ENCODE measurements around the gene C10orf67. TPM values are rescaled to one million over a fixed set of nuclear protein-coding genes. Genes with fewer than 3 reads are reported as not detected.
A peak's percentile ranks its signal among the peaks of the same experiment; 100 is the strongest.

The C10orf67 gene
- total and polyA plus RNA-seq, 2 of the 8 experiments (the other 6 are each of a cell fraction or from before 2014, with no cell fraction given) = 0.05 to 0.11 TPM

DNA sequence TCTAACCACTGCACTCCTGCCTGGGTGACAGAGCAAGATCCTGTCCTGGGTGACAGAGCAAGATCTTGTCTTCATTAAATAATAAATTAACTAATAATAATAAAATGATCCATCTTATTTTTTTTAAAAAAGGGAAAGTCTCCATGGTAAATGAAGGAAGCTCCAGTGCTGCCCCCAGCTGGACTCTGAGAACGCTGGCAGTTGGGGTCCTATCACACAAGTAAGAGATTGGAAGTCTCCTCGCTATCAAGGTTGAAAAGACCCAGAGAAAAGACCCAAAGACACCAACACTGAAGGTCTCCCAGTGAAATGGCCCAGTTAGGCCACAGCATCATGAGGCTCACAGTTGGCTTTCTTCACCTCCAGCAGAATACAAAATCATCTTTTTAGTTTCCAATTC lies 13.8 kb upstream of the C10orf67 start:
- no peak overlapping the region for H3K9ac ChIP-seq (replicated peaks in 1 of 4; ENCODE audit: extremely low read depth in 1 of 4, low read depth in 3 of 4, low read length in 3 of 4)
- no peak overlapping the region for H4K91ac ChIP-seq (replicated peaks; ENCODE audit: insufficient read length, low read length)
- ChIA-PET POLR2A (ENCODE audit: partially characterized antibody) (no interaction called here), CTCF (ENCODE audit: partially characterized antibody) (interaction anchor here (0.6 to 2.7 kb wide), 16 partner anchors 10 to 1201 kb away, joined by 3 to 17 read pairs (median 4); no protein-coding TSS in a partner anchor)
- H2BK120ac ChIP-seq (replicated peaks; ENCODE audit: low read depth, low read length) = no peak overlapping the region
- 75% methylated on average over 2 of the region's 2 CpGs; no CpG with 5 or more reads in 1 of the 2 experiments for WGBS, 2 experiments (ENCODE audit: extremely low coverage in 1 of 2, insufficient coverage in 1 of 2, insufficient read length in 1 of 2, insufficient replicate concordance in 2 of 2, low coverage in 1 of 2, low lambda C conversion rate in 2 of 2, missing lambda C conversion rate in 1 of 2)
- no peak overlapping the region for H3K27ac ChIP-seq (ENCODE audit: low read depth, low read length)
- H3K36me3 ChIP-seq (ENCODE audit: control insufficient read depth in 2 of 4, insufficient read depth in 4 of 4, low read length in 3 of 4) = no peaks in the 10 kb centered on the region
- H2AFZ ChIP-seq (ENCODE audit: low read length) = 0 out of 2 replicates have a peak overlapping the region, but pooled peaks have one; percentile 44
- no peak overlapping the region for H3K56ac ChIP-seq (replicated peaks; ENCODE audit: insufficient read length, low read depth, low read length)
- no peaks in the 10 kb centered on the region for H3K4me1 ChIP-seq (replicated peaks in 1 of 4; ENCODE audit: control insufficient read depth in 3 of 4, insufficient read depth in 4 of 4, low read length in 3 of 4)
- H3K14ac ChIP-seq (ENCODE audit: insufficient read length) = no peak overlapping the region
- no peak overlapping the region for H3K4me3 ChIP-seq (ENCODE audit: extremely low read depth in 1 of 4, insufficient read depth in 2 of 4, low read depth in 3 of 4, low read length in 4 of 4)
- H3K4ac ChIP-seq (replicated peaks; ENCODE audit: insufficient read length, low read depth, low read length) = no peak overlapping the region
- no peak overlapping the region for H2BK5ac ChIP-seq (ENCODE audit: low read depth, low read length)
- no peaks in the 10 kb centered on the region for H3K9me3 ChIP-seq (ENCODE audit: insufficient read depth in 2 of 2, low read depth in 1 of 2, low read length in 1 of 2)
- FAIRE-seq (no peak), DNase-seq (ENCODE audit: low read depth in 1 of 2, low spot score in 2 of 2) (no peak)
- H2AK5ac ChIP-seq (ENCODE audit: low read depth, low read length) = no peak overlapping the region
- no peak overlapping the region for H3K4me2 ChIP-seq (ENCODE audit: insufficient read depth in 1 of 2, low read depth in 2 of 2, low read length in 2 of 2)
- H3K23ac ChIP-seq (ENCODE audit: insufficient read length) = no peak overlapping the region
- H2BK15ac ChIP-seq (ENCODE audit: low read length) = no peak overlapping the region
- H4K20me1 ChIP-seq (replicated peaks in 1 of 2; ENCODE audit: control insufficient read depth in 1 of 2, insufficient read depth in 2 of 2, low read length in 2 of 2) = no peaks in the 10 kb centered on the region
- H4K8ac ChIP-seq (ENCODE audit: extremely low read depth, insufficient read depth, low read length) = no peak overlapping the region
- no peak overlapping the region for H2BK12ac ChIP-seq (ENCODE audit: low read depth, low read length)
- H4K5ac ChIP-seq (ENCODE audit: insufficient read length, low read depth, low read length) = no peak overlapping the region
- H2BK20ac ChIP-seq (ENCODE audit: low read length) = no peak overlapping the region
- no peak overlapping the region for H3K18ac ChIP-seq (ENCODE audit: extremely low read depth, low read length)
- H3K27me3 ChIP-seq (replicated peaks in 1 of 4; ENCODE audit: control insufficient read depth in 3 of 4, extremely low read depth in 1 of 4, insufficient read depth in 3 of 4, low read length in 3 of 4) = no peaks in the 10 kb centered on the region
- 0 out of 2 replicates have a peak, but pooled peaks cover 3% of the 10 kb centered on the region for H3K23me2 ChIP-seq (ENCODE audit: low read depth, low read length)
- H3K79me1 ChIP-seq (ENCODE audit: low read depth, low read length) = no peaks in the 10 kb centered on the region
- H3K79me2 ChIP-seq (ENCODE audit: control insufficient read depth in 1 of 2, insufficient read depth in 2 of 2, low read length in 2 of 2) = no peaks in the 10 kb centered on the region
- TF ChIP-seq RAD21 (IDR thresholded peaks at IDR 0.05 in 1 of 2, conservative IDR thresholded peaks at IDR 0.05 in 1 of 2; ENCODE audit: low read depth in 2 of 2, low read length in 2 of 2) = peak; percentile 34 to 47; a peak in 3 of 4 replicates
- no peak for TF ChIP-seq BACH1 (IDR thresholded peaks at IDR 0.05; ENCODE audit: low read length)
- TF ChIP-seq, protein P1, sequence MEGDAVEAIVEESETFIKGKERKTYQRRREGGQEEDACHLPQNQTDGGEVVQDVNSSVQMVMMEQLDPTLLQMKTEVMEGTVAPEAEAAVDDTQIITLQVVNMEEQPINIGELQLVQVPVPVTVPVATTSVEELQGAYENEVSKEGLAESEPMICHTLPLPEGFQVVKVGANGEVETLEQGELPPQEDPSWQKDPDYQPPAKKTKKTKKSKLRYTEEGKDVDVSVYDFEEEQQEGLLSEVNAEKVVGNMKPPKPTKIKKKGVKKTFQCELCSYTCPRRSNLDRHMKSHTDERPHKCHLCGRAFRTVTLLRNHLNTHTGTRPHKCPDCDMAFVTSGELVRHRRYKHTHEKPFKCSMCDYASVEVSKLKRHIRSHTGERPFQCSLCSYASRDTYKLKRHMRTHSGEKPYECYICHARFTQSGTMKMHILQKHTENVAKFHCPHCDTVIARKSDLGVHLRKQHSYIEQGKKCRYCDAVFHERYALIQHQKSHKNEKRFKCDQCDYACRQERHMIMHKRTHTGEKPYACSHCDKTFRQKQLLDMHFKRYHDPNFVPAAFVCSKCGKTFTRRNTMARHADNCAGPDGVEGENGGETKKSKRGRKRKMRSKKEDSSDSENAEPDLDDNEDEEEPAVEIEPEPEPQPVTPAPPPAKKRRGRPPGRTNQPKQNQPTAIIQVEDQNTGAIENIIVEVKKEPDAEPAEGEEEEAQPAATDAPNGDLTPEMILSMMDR (IDR thresholded peaks at IDR 0.05; ENCODE audit: control extremely low read depth in 1 of 3, insufficient read depth in 1 of 3, low read depth in 1 of 3, low read length in 3 of 3) = peak; percentile 25 to 39 (median 34)
- no peak for TF ChIP-seq CBX5 (IDR thresholded peaks at IDR 0.05; ENCODE audit: low read depth, low read length)
- TF ChIP-seq, protein P2, sequence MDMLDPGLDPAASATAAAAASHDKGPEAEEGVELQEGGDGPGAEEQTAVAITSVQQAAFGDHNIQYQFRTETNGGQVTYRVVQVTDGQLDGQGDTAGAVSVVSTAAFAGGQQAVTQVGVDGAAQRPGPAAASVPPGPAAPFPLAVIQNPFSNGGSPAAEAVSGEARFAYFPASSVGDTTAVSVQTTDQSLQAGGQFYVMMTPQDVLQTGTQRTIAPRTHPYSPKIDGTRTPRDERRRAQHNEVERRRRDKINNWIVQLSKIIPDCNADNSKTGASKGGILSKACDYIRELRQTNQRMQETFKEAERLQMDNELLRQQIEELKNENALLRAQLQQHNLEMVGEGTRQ (IDR thresholded peaks at IDR 0.05; ENCODE audit: low read length) = no peak
- no peak for TF ChIP-seq CHD2 (IDR thresholded peaks at IDR 0.05; ENCODE audit: low read length)
- TF ChIP-seq ASH2L (IDR thresholded peaks at IDR 0.05; ENCODE audit: low read length) = no peak
- TF ChIP-seq TAF7 (optimal IDR thresholded peaks at IDR 0.05; ENCODE audit: borderline replicate concordance, low read depth, low read length) = no peak
- no peak for TF ChIP-seq KDM1A (IDR thresholded peaks at IDR 0.05; ENCODE audit: borderline replicate concordance, low read length)
- no peak for TF ChIP-seq SP4 (IDR thresholded peaks at IDR 0.05; ENCODE audit: low read length)
- no peak for TF ChIP-seq TCF12 (IDR thresholded peaks at IDR 0.05; ENCODE audit: low read depth, low read length)

All from H1 (cell line).